Measurements from ENCODE around the gene SPOCD1. TPM values are rescaled to one million over a fixed set of nuclear protein-coding genes. Genes with fewer than 3 reads are reported as not detected.

Gene SPOCD1
- total RNA-seq, 1 donor from 2014 or later = 28.0 TPM

DNA sequence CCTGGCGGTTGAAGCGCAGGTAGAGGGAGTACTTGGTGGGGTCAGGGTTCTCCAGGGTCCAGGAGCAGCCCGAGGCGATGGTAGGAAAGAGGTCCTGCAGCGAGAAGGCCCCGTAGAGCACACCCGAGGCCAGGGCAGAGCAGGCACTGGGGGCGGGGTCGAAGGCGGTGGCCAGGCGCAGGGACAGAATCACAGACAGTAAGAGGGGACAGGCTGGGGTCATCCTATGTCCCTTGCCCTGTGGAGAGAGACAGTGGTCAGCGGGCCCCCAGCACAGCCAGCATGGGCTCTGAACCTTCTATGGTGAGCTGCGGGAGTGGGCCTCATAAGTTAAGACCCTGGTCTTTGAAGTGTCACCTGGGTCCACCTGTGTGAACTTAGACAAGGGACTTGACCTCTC is 59.2 kb downstream of the SPOCD1 start:
- Histone ChIP-seq H3K9me3 (ENCODE audit: insufficient read depth, low read depth, low read length) (no peaks in the 10 kb centered on the region), H4K20me1 (ENCODE audit: insufficient read depth, low read length) (peaks cover 11% of the 10 kb centered on the region), H3K4me1 (ENCODE audit: insufficient read depth, low read length) (peaks cover 30% of the 10 kb centered on the region), H3K36me3 (ENCODE audit: insufficient read depth, low read length) (no peaks in the 10 kb centered on the region), H3K4me3 (ENCODE audit: insufficient read depth, low read depth, low read length) (no peak overlapping the region), H2AFZ (ENCODE audit: low read depth, low read length) (no peak overlapping the region), H3K27me3 (ENCODE audit: insufficient read depth, low read length) (no peaks in the 10 kb centered on the region), H3K9ac (ENCODE audit: low read length) (no peak overlapping the region), H3K27ac (ENCODE audit: low read depth, low read length) (no peak overlapping the region), H3K4me2 (ENCODE audit: low read length) (no peak overlapping the region), H3K79me2 (ENCODE audit: insufficient read depth, low read length) (peaks cover 6% of the 10 kb centered on the region)
- Mint-ChIP-seq H3K4me1 (ENCODE audit: low read depth, unreplicated experiment) (peaks cover 29% of the 10 kb centered on the region), H3K9me3 (ENCODE audit: unreplicated experiment) (no peaks in the 10 kb centered on the region), H3K4me3 (ENCODE audit: unreplicated experiment) (no peak overlapping the region), H3K27ac (ENCODE audit: unreplicated experiment) (no peak overlapping the region), H3K36me3 (ENCODE audit: low read depth, unreplicated experiment) (peaks cover 5% of the 10 kb centered on the region), H3K27me3 (ENCODE audit: low read depth, unreplicated experiment) (no peaks in the 10 kb centered on the region)
- DNase-seq (ENCODE audit: low read depth) = no peak
- no peak for FAIRE-seq
- TF ChIP-seq, protein P1, sequence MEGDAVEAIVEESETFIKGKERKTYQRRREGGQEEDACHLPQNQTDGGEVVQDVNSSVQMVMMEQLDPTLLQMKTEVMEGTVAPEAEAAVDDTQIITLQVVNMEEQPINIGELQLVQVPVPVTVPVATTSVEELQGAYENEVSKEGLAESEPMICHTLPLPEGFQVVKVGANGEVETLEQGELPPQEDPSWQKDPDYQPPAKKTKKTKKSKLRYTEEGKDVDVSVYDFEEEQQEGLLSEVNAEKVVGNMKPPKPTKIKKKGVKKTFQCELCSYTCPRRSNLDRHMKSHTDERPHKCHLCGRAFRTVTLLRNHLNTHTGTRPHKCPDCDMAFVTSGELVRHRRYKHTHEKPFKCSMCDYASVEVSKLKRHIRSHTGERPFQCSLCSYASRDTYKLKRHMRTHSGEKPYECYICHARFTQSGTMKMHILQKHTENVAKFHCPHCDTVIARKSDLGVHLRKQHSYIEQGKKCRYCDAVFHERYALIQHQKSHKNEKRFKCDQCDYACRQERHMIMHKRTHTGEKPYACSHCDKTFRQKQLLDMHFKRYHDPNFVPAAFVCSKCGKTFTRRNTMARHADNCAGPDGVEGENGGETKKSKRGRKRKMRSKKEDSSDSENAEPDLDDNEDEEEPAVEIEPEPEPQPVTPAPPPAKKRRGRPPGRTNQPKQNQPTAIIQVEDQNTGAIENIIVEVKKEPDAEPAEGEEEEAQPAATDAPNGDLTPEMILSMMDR (IDR thresholded peaks at IDR 0.05; ENCODE audit: insufficient read depth, low read depth, low read length) = no peak
- no peak for TF ChIP-seq EZH2 (IDR thresholded peaks at IDR 0.05; ENCODE audit: insufficient read depth, low read length)

DNA sequence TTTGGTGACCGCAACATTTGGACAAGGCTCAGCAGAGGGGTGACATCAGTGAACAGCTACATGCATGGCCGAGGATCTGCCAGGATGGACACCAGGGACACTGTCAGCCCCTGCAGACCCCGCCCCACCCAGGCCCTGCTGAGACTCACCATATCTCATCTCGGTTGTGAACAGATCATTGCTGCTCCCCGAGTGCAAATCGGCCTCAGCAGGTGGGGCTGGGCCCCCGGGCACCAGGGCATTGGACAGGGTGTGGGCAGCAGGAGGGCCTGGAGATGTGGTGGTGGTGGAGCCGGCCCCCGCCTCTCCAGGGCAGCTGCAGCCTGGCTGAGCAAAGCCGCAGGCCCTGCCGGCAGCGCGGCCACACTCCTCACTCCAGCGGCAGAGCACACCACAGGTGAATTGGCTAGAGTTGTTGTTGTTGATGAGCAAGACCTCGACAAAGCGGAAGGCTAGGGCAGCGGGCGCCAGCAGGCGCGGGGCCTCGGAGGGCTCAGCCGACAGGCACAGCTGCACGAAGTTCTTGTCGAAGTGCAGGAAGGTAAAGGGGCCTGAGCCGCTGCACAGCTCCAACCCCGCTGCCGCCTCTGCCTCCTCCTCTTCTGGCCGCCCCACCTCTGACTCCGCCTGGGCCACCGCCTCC is 59.9 kb downstream of the SPOCD1 start:
- Mint-ChIP-seq H3K4me1 (ENCODE audit: low read depth, unreplicated experiment) (peaks cover 33% of the 10 kb centered on the region), H3K9me3 (ENCODE audit: unreplicated experiment) (no peaks in the 10 kb centered on the region), H3K27me3 (ENCODE audit: low read depth, unreplicated experiment) (no peaks in the 10 kb centered on the region), H3K4me3 (ENCODE audit: unreplicated experiment) (no peak overlapping the region), H3K36me3 (ENCODE audit: low read depth, unreplicated experiment) (peaks cover 5% of the 10 kb centered on the region), H3K27ac (ENCODE audit: unreplicated experiment) (no peak overlapping the region)
- no peak for FAIRE-seq
- Histone ChIP-seq H2AFZ (ENCODE audit: low read depth, low read length) (no peak overlapping the region), H3K27ac (ENCODE audit: low read depth, low read length) (no peak overlapping the region), H3K4me2 (ENCODE audit: low read length) (no peak overlapping the region), H3K4me1 (ENCODE audit: insufficient read depth, low read length) (peaks cover 27% of the 10 kb centered on the region), H4K20me1 (ENCODE audit: insufficient read depth, low read length) (peaks cover 11% of the 10 kb centered on the region), H3K27me3 (ENCODE audit: insufficient read depth, low read length) (no peaks in the 10 kb centered on the region), H3K4me3 (ENCODE audit: insufficient read depth, low read depth, low read length) (no peak overlapping the region), H3K9me3 (ENCODE audit: insufficient read depth, low read depth, low read length) (no peaks in the 10 kb centered on the region), H3K9ac (ENCODE audit: low read length) (no peak overlapping the region), H3K79me2 (ENCODE audit: insufficient read depth, low read length) (peaks cover 6% of the 10 kb centered on the region), H3K36me3 (ENCODE audit: insufficient read depth, low read length) (no peaks in the 10 kb centered on the region)
- DNase-seq (ENCODE audit: low read depth) = no peak
- TF ChIP-seq, protein P1 (IDR thresholded peaks at IDR 0.05; ENCODE audit: insufficient read depth, low read depth, low read length) = no peak
- no peak for TF ChIP-seq EZH2 (IDR thresholded peaks at IDR 0.05; ENCODE audit: insufficient read depth, low read length)

DNA sequence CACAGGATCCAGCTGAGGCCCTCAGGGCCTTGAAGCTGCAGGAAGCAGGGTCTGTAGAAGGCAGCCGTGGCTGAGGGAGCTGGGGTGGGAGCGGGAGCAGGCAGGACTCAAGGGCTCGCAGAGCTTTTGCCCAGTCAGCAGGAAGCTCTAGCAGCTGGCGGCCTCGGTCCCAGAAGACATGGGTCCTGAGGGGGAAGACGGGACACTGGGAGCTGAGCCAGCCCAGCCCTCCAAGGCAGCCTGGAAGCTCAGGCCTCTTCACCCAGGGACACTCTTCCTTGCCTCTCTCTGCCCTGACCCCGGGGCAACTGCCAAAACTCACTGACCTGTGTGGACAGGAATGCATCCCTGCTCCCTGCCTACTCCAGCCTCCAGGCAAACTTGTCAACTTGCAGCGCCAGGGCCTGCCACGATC is 60.6 kb downstream of the SPOCD1 start:
- no peak overlapping the region for H2AFZ ChIP-seq (ENCODE audit: low read depth, low read length)
- DNase-seq (ENCODE audit: low read depth) = no peak
- H3K9ac ChIP-seq (ENCODE audit: low read length) = no peak overlapping the region
- peaks cover 6% of the 10 kb centered on the region for H3K79me2 ChIP-seq (ENCODE audit: insufficient read depth, low read length)
- H3K36me3 ChIP-seq (ENCODE audit: insufficient read depth, low read length) = no peaks in the 10 kb centered on the region
- no peak for TF ChIP-seq EZH2 (IDR thresholded peaks at IDR 0.05; ENCODE audit: insufficient read depth, low read length)
- TF ChIP-seq, protein P1 (IDR thresholded peaks at IDR 0.05; ENCODE audit: insufficient read depth, low read depth, low read length) = no peak
- peaks cover 17% of the 10 kb centered on the region for H4K20me1 ChIP-seq (ENCODE audit: insufficient read depth, low read length)
- no peaks in the 10 kb centered on the region for H3K9me3 ChIP-seq (ENCODE audit: insufficient read depth, low read depth, low read length)
- H3K27ac ChIP-seq (ENCODE audit: low read depth, low read length) = no peak overlapping the region
- H3K4me3 Mint-ChIP-seq (ENCODE audit: unreplicated experiment) = no peak overlapping the region
- H3K27me3 Mint-ChIP-seq (ENCODE audit: low read depth, unreplicated experiment) = no peaks in the 10 kb centered on the region
- no peak for FAIRE-seq
- H3K4me3 ChIP-seq (ENCODE audit: insufficient read depth, low read depth, low read length) = no peak overlapping the region
- H3K4me1 Mint-ChIP-seq (ENCODE audit: low read depth, unreplicated experiment) = peaks cover 40% of the 10 kb centered on the region
- H3K27ac Mint-ChIP-seq (ENCODE audit: unreplicated experiment) = no peak overlapping the region
- H3K4me1 ChIP-seq (ENCODE audit: insufficient read depth, low read length) = peaks cover 30% of the 10 kb centered on the region
- H3K36me3 Mint-ChIP-seq (ENCODE audit: low read depth, unreplicated experiment) = peaks cover 5% of the 10 kb centered on the region
- no peak overlapping the region for H3K4me2 ChIP-seq (ENCODE audit: low read length)
- H3K27me3 ChIP-seq (ENCODE audit: insufficient read depth, low read length) = no peaks in the 10 kb centered on the region
- H3K9me3 Mint-ChIP-seq (ENCODE audit: unreplicated experiment) = no peaks in the 10 kb centered on the region
